ENCODE results near the gene STXBP3. TPM values are rescaled to one million over a fixed set of nuclear protein-coding genes. Genes with fewer than 3 reads are reported as not detected.

Gene STXBP3
- total and polyA plus RNA-seq, 10 donors, result 29.5 to 157 (median 67.5) TPM

GRCh38 chr1:108729481-108729880 is 17.0 kb upstream of the STXBP3 start:
- H3K4me3 ChIP-seq, result no peak overlapping the region
- no peak overlapping the region for H3K27ac ChIP-seq
- H3K4me1 ChIP-seq, result no peaks in the 10 kb centered on the region
- 89 to 98% (median 91%) methylated on average over 4 of the region's 4 CpGs for WGBS, 5 donors
- intact Hi-C loops (cut with DNase I; ENCODE audit: low total_unique reads), result no loop called here
- H3K36me3 ChIP-seq, result no peaks in the 10 kb centered on the region
- TF ChIP-seq CTCF (IDR thresholded peaks at IDR 0.05 in 8 of 11, conservative IDR thresholded peaks at IDR 0.05 in 3 of 11), result no peak
- no peak for TF ChIP-seq POLR2A (IDR thresholded peaks at IDR 0.05)
- no peaks in the 10 kb centered on the region for H3K9me3 ChIP-seq
- no peaks in the 10 kb centered on the region for H3K27me3 ChIP-seq (replicated peaks in 1 of 7)
- DNase-seq, result no peak

DNA sequence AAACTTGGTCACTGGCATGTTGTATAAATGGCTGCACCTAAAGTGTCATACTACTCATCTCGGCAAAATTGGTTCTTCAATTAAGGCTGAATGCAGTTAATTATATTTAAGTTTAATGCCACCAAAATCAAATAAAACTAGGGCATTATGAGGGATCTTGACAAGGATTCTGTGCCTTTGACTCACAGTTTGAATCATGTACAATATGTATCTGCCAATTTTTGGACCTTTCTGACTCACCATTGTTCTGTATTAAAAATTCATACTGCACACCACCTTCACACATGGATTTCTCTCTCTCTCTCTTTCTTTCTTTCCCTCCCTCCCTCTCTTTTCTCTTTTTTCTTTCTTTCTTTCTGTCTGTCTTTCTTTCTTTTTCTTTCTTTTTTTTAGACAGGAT is 14.1 kb upstream of the STXBP3 start:
- Histone ChIP-seq H3K4me3 (no peak overlapping the region), H3K27me3 (replicated peaks in 1 of 7) (no peaks in the 10 kb centered on the region), H3K4me1 (no peaks in the 10 kb centered on the region), H3K27ac (no peak overlapping the region), H3K9me3 (no peaks in the 10 kb centered on the region), H3K36me3 (no peaks in the 10 kb centered on the region)
- intact Hi-C loops (cut with DNase I; ENCODE audit: low total_unique reads), result no loop called here
- no peak for DNase-seq
- WGBS, 5 donors, result 89 to 100% (median 96%) methylated on average over 1 of the region's 1 CpG
- TF ChIP-seq CTCF (IDR thresholded peaks at IDR 0.05 in 8 of 11, conservative IDR thresholded peaks at IDR 0.05 in 3 of 11) (no peak), POLR2AphosphoS5 (IDR thresholded peaks at IDR 0.05) (no peak), POLR2A (IDR thresholded peaks at IDR 0.05) (no peak)

DNA sequence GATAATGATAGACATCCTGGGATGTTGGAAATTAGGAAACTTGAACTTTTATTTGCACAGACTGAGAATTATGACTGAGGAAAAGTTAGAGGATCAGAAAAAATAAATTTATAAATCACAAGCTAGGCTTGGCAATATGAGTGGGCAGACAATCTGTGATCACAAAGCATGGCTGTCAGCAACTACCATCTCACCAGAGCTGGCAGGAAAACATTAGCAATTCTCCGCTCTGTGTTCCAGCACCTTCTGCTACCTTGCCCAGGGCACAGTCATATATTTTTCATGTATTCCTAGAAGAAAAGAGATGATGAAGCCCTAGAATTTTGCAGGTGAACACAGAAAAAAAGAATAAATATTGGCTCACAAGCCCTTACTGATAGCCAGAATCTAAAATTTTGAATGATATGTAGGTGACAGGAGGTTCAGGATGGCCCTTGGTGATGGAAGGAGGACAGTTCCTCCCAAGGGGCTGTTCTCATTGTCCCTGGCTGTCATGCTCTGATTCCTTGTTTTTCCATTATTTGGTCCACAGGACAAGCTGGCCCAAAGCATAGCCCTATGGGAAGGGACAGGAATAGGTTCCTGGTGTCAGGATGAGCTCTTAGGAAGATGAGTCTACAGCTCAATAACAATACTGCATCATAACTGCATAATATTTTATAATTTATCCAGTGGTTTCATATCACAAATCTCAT is 12.2 kb upstream of the STXBP3 start:
- WGBS, 5 donors, result 92 to 100% (median 94%) methylated on average over 1 of the region's 1 CpG
- TF ChIP-seq CTCF (IDR thresholded peaks at IDR 0.05 in 8 of 11, conservative IDR thresholded peaks at IDR 0.05 in 3 of 11) (no peak), POLR2A (IDR thresholded peaks at IDR 0.05) (no peak), POLR2AphosphoS5 (IDR thresholded peaks at IDR 0.05) (no peak)
- no peaks in the 10 kb centered on the region for H3K4me1 ChIP-seq
- no peak overlapping the region for H3K4me3 ChIP-seq
- intact Hi-C loops (cut with DNase I; ENCODE audit: low total_unique reads), result no loop called here
- DNase-seq, result no peak
- H3K9me3 ChIP-seq, result no peaks in the 10 kb centered on the region
- H3K27me3 ChIP-seq (replicated peaks in 1 of 7), result no peaks in the 10 kb centered on the region
- no peak overlapping the region for H3K27ac ChIP-seq
- H3K36me3 ChIP-seq, result no peaks in the 10 kb centered on the region

- 88 to 99% (median 91%) methylated on average over 6 of the region's 6 CpGs for WGBS, 5 donors
These were observed 4.2 kb upstream of the STXBP3 start for GRCh38 chr1:108742253-108742652.

More at GRCh38 chr1:108742253-108742652, 4.2 kb upstream of the STXBP3 start:
- Histone ChIP-seq H3K9me3 (no peaks in the 10 kb centered on the region), H3K27me3 (replicated peaks in 1 of 7) (no peaks in the 10 kb centered on the region), H3K27ac (no peak overlapping the region), H3K4me3 (no peak overlapping the region), H3K4me1 (peaks cover 0 to 7% (median 4%) of the 10 kb centered on the region in 6 donors), H3K36me3 (no peaks in the 10 kb centered on the region)
- DNase-seq, result no peak
- TF ChIP-seq POLR2A (IDR thresholded peaks at IDR 0.05) (no peak), POLR2AphosphoS5 (IDR thresholded peaks at IDR 0.05) (no peak), CTCF (IDR thresholded peaks at IDR 0.05 in 8 of 11, conservative IDR thresholded peaks at IDR 0.05 in 3 of 11) (no peak)
- intact Hi-C loops (cut with DNase I; ENCODE audit: low total_unique reads), result loop anchor here (10.0 kb wide), 1 partner anchor 47 kb away; the partner anchor contains the start of gene PRPF38B

Measured in spleen (tissue), 11 donors.